ENCODE results near the gene P2RX7. TPM values are rescaled to one million over a fixed set of nuclear protein-coding genes. Genes with fewer than 3 reads are reported as not detected.

P2RX7 gene
- total and polyA plus RNA-seq, 2 donors (not counting 3 experiments of a cell fraction or from before 2014, with no cell fraction given) = 1.3 to 8.1 TPM

DNA sequence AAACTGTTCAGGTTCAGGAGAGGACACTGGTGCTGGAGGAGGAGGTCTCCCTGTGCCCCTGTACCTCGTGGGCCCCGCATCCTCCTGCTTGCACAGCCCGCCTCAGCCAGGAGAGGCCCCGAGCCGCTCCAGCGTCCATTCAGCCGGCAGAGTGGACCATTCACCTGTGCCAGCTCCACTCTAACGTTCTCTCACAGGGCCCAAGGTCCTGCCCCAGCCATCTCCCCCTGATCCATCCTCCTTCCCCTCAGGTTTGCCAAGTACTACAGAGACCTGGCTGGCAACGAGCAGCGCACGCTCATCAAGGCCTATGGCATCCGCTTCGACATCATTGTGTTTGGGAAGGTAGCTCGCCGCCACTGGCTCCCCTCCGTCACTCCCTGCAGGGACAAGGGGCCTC, 99.5 kb downstream of the P2RX7 start:
- Histone ChIP-seq H3K27me3 (ENCODE audit: control insufficient read depth in 2 of 2, insufficient read depth in 2 of 2, low read length in 2 of 2) (no peaks in the 10 kb centered on the region), H3K9me3 (replicated peaks; ENCODE audit: control insufficient read depth, insufficient read depth, low read length) (no peaks in the 10 kb centered on the region), H3K36me3 (ENCODE audit: control insufficient read depth in 2 of 2, extremely low read depth in 1 of 2, insufficient read depth in 2 of 2, low read length in 2 of 2) (peaks cover 3 to 17% of the 10 kb centered on the region in 2 experiments), H3K79me2 (ENCODE audit: control insufficient read depth, insufficient read depth, low read length) (no peaks in the 10 kb centered on the region), H4K20me1 (replicated peaks; ENCODE audit: control insufficient read depth, extremely low read depth, insufficient read depth, low read length) (no peaks in the 10 kb centered on the region), H3K4me3 (replicated peaks in 1 of 3; ENCODE audit: insufficient read depth in 1 of 3, low read depth in 1 of 3, low read length in 3 of 3) (no peak overlapping the region), H2AFZ (ENCODE audit: low read depth, low read length) (no peak overlapping the region), H3K4me2 (ENCODE audit: insufficient read depth, low read length) (no peak overlapping the region), H3K4me1 (ENCODE audit: control insufficient read depth, extremely low read depth, insufficient read depth, low read length) (no peaks in the 10 kb centered on the region), H3K9me1 (replicated peaks; ENCODE audit: control insufficient read depth, extremely low read depth, insufficient read depth, low read length) (no peaks in the 10 kb centered on the region), H3K27ac (ENCODE audit: insufficient read depth, low read depth, low read length) (no peak overlapping the region), H3K9ac (replicated peaks; ENCODE audit: extremely low read depth, insufficient read depth, low read length) (no peak overlapping the region)
- ChIA-PET POLR2A (no interaction called here), CTCF (no interaction called here)
- intact Hi-C loops (cut with micrococcal nuclease) (no loop called here), dilution Hi-C loops (cut with MboI; ENCODE audit: extremely low pct_ligation_motif_present, low sequenced_read_pairs) (no loop called here)
- BruUV-seq (replicated peaks) = no TSS peak
- TF ChIP-seq JUN (IDR thresholded peaks at IDR 0.05; ENCODE audit: borderline replicate concordance, insufficient read depth, insufficient read length, low read depth) (no peak), POLR2AphosphoS5 (IDR thresholded peaks at IDR 0.05; ENCODE audit: insufficient read depth, low read depth, low read length) (no peak)
- DNase-seq (ENCODE audit: low read depth, low spot score) (no peak), FAIRE-seq (no peak)

DNA sequence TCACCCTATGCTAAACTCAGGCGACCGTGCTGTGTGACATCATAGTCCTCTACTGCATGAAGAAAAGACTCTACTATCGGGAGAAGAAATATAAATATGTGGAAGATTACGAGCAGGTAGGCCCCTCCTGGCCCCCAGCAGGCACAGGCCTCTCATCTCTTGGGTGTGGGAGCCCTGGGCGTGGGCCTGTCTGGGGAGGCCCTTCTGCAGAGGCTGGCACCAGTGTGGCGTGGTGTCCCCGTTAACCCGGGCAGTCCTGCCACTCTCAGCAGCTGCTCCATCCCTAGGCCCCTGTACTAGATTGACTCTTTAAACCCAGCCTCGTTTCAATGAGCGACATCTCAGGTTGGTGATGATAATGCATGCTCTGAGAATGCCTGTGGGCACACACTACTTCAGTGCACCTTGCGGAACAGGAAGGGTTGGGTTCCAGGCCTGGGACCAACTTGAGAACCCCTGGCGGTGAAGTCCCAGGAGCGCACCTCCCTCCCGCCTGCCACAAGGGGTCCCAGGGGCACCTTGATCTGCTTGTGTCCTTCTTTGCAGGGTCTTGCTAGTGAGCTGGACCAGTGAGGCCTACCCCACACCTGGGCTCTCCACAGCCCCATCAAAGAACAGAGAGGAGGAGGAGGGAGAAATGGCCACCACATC, 100.4 kb downstream of the P2RX7 start:
- Histone ChIP-seq H3K9ac (replicated peaks; ENCODE audit: extremely low read depth, insufficient read depth, low read length) (no peak overlapping the region), H3K79me2 (ENCODE audit: control insufficient read depth, insufficient read depth, low read length) (no peaks in the 10 kb centered on the region), H3K4me1 (ENCODE audit: control insufficient read depth, extremely low read depth, insufficient read depth, low read length) (peaks cover 5% of the 10 kb centered on the region), H4K20me1 (replicated peaks; ENCODE audit: control insufficient read depth, extremely low read depth, insufficient read depth, low read length) (no peaks in the 10 kb centered on the region), H3K9me3 (replicated peaks; ENCODE audit: control insufficient read depth, insufficient read depth, low read length) (no peaks in the 10 kb centered on the region), H3K9me1 (replicated peaks; ENCODE audit: control insufficient read depth, extremely low read depth, insufficient read depth, low read length) (no peaks in the 10 kb centered on the region), H3K4me3 (replicated peaks in 1 of 3; ENCODE audit: insufficient read depth in 1 of 3, low read depth in 1 of 3, low read length in 3 of 3) (no peak overlapping the region), H3K4me2 (ENCODE audit: insufficient read depth, low read length) (no peak overlapping the region), H3K27me3 (ENCODE audit: control insufficient read depth in 2 of 2, insufficient read depth in 2 of 2, low read length in 2 of 2) (no peaks in the 10 kb centered on the region), H3K27ac (ENCODE audit: insufficient read depth, low read depth, low read length) (no peak overlapping the region), H2AFZ (ENCODE audit: low read depth, low read length) (no peak overlapping the region), H3K36me3 (ENCODE audit: control insufficient read depth in 2 of 2, extremely low read depth in 1 of 2, insufficient read depth in 2 of 2, low read length in 2 of 2) (peaks cover 3 to 18% of the 10 kb centered on the region in 2 experiments)
- no TSS peak for BruUV-seq (replicated peaks)
- TF ChIP-seq MYC (IDR thresholded peaks at IDR 0.05; ENCODE audit: low read depth, low read length) (no peak), GATA2 (IDR thresholded peaks at IDR 0.05; ENCODE audit: insufficient read depth, insufficient read length, low read depth, low read length) (no peak), FOS (IDR thresholded peaks at IDR 0.05; ENCODE audit: borderline replicate concordance, insufficient read depth, low read length) (no peak), JUN (IDR thresholded peaks at IDR 0.05; ENCODE audit: borderline replicate concordance, insufficient read depth, insufficient read length, low read depth) (no peak), EZH2 (IDR thresholded peaks at IDR 0.05; ENCODE audit: borderline replicate concordance, low read depth, low read length, severe bottlenecking) (no peak), POLR2AphosphoS5 (IDR thresholded peaks at IDR 0.05; ENCODE audit: insufficient read depth, low read depth, low read length) (no peak), CTCF (IDR thresholded peaks at IDR 0.05; ENCODE audit: extremely low read depth in 1 of 2, insufficient read depth in 1 of 2, low read depth in 1 of 2, low read length in 2 of 2) (no peak), POLR2A (IDR thresholded peaks at IDR 0.05; ENCODE audit: low read depth, low read length) (no peak)
- TF ChIP-seq, protein P1, sequence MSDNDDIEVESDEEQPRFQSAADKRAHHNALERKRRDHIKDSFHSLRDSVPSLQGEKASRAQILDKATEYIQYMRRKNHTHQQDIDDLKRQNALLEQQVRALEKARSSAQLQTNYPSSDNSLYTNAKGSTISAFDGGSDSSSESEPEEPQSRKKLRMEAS (IDR thresholded peaks at IDR 0.05; ENCODE audit: insufficient read depth, insufficient read length) = no peak
- dilution Hi-C loops (cut with MboI; ENCODE audit: extremely low pct_ligation_motif_present, low sequenced_read_pairs) (no loop called here), intact Hi-C loops (cut with micrococcal nuclease) (no loop called here)
- FAIRE-seq (no peak), DNase-seq (ENCODE audit: low read depth, low spot score) (no peak)
- CTCF ChIA-PET = no interaction called here
- POLR2A ChIA-PET = no interaction called here

Measured in endothelial cell of umbilical vein (primary cell).